ENCODE data around the gene TST. TPM values are rescaled to one million over a fixed set of nuclear protein-coding genes. Genes with fewer than 3 reads are reported as not detected.
A peak's percentile ranks its signal among the peaks of the same experiment; 100 is the strongest.

Gene TST
- total and polyA plus RNA-seq, 10 of the 15 experiments (the other 5 are each of a cell fraction or from before 2014, with no cell fraction given) = 2.4 to 24.6 (median 10.4) TPM

DNA sequence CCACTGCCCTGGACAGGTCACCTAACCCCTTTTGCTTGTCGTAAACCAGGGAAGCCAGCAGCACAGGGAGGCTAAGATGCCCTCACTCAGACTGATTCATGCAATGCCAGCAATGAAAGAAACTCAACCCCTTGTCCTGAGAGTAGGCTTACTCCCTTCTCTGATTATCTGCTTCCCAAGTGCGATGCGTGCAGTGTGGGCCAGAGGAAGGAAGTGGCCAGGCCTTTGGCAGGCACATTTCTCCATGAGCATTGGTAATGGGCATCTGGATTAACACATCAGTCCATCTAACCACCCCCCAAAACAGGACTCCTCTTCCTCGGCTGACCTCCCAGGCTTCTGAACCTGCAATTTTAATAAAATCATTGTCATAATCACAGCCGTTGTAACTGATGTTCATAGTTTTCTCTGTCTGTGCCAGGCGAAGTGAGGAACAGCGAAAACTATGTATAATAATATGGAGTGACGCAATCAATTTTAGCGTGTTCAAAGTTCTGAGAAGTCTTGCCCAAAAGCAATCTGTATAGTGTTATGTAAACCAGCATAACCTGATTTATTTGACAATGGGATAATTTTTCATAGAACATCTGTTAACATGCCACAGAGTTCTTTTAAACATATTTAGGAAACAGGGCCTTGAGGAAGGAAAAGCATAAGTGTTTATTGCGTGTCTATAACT, 33.9 kb downstream of the TST start:
- peaks cover 7% of the 10 kb centered on the region for H3K9me3 ChIP-seq (replicated peaks; ENCODE audit: control insufficient read depth, insufficient read depth, low read length)
- no peaks in the 10 kb centered on the region for H3K79me2 ChIP-seq (ENCODE audit: control insufficient read depth, insufficient read depth, low read length)
- POLR2A ChIA-PET = no interaction called here
- ATAC-seq (no peak), DNase-seq (ENCODE audit: low read depth, low spot score) (no peak), FAIRE-seq (no peak)
- H3K4me2 ChIP-seq (ENCODE audit: control insufficient read depth, insufficient read depth) = no peak overlapping the region
- no peaks in the 10 kb centered on the region for H4K20me1 ChIP-seq (ENCODE audit: control insufficient read depth, insufficient read depth)
- no peaks in the 10 kb centered on the region for H3K36me3 ChIP-seq (ENCODE audit: control insufficient read depth in 2 of 2, insufficient read depth in 2 of 2, low read length in 1 of 2)
- no peaks in the 10 kb centered on the region; a peak in 2 of 4 replicates for H3K27me3 ChIP-seq (replicated peaks in 1 of 2; ENCODE audit: control insufficient read depth in 2 of 2, insufficient read depth in 2 of 2, low read length in 1 of 2)
- H3K4me3 ChIP-seq = no peak overlapping the region
- no TSS peak for BruUV-seq (replicated peaks)
- no peak overlapping the region for H3K9ac ChIP-seq (ENCODE audit: control insufficient read depth, insufficient read depth, low read length)
- no peaks in the 10 kb centered on the region for H3K4me1 ChIP-seq (ENCODE audit: control insufficient read depth, insufficient read depth, low read length)
- SMC1A ChIA-PET (ENCODE audit: uncharacterized antibody, unreplicated experiment) = interaction anchor here (1.4 kb wide), 1 partner anchor 10 kb away, joined by 5 read pairs; no protein-coding TSS in a partner anchor
- intact Hi-C loops (cut with micrococcal nuclease; ENCODE audit: unreplicated experiment) = no loop called here
- no peak overlapping the region for H2AFZ ChIP-seq (ENCODE audit: control insufficient read depth, low read depth, low read length)
- WGBS (ENCODE audit: insufficient coverage, insufficient replicate concordance, low lambda C conversion rate, missing lambda C conversion rate) = 57% methylated on average over 10 of the region's 10 CpGs
- H3K27ac ChIP-seq (ENCODE audit: control insufficient read depth, insufficient read depth) = no peak overlapping the region
- CTCF ChIA-PET = interaction anchor here (10.1 to 18.9 kb wide), 2 partner anchors 129 to 201 kb away, joined by 115 to 310 read pairs; partner anchors contain the start of gene NCF4
- RAD21 ChIA-PET (ENCODE audit: unreplicated experiment) = no interaction called here
- no peak for TF ChIP-seq SPI1 (IDR thresholded peaks at IDR 0.05; ENCODE audit: borderline replicate concordance, insufficient read depth, low read depth, low read length)
- no peak for TF ChIP-seq BCL11A (IDR thresholded peaks at IDR 0.05; ENCODE audit: low read depth, low read length)
- TF ChIP-seq SREBF1 (IDR thresholded peaks at IDR 0.05; ENCODE audit: low read length) = no peak
- no peak for TF ChIP-seq NR2C2 (IDR thresholded peaks at IDR 0.05; ENCODE audit: borderline replicate concordance, control insufficient read depth, insufficient read length, low read depth)
- TF ChIP-seq SMC3 (IDR thresholded peaks at IDR 0.05; ENCODE audit: borderline replicate concordance, low read length) = no peak
- in situ Hi-C loops (cut with MboI) = no loop called here

DNA sequence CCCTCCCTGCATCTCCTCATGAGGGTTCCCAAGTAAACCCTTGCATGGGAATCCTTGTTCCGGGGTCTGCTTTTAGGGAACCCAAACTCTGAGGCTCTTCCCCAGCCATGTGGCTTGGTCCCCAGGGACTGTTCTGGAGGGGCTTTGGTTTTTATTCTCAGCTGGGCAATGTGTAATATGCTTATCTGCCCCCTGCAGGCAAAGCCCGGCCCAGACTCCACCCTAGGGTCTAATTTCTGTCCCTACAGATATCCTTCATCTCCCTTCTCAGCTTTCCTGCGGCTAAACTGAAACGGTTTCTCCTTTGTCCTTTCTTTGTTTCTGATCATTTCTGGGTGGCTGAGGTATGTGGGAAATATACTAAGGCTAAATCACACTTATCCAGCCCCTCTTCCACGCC, 37.1 kb downstream of the TST start:
- Histone ChIP-seq H3K27ac (ENCODE audit: control insufficient read depth, insufficient read depth) (no peak overlapping the region), H3K9me3 (replicated peaks; ENCODE audit: control insufficient read depth, insufficient read depth, low read length) (peaks cover 7% of the 10 kb centered on the region), H3K36me3 (ENCODE audit: control insufficient read depth in 2 of 2, insufficient read depth in 2 of 2, low read length in 1 of 2) (no peaks in the 10 kb centered on the region), H3K79me2 (ENCODE audit: control insufficient read depth, insufficient read depth, low read length) (no peaks in the 10 kb centered on the region), H4K20me1 (ENCODE audit: control insufficient read depth, insufficient read depth) (no peaks in the 10 kb centered on the region), H3K27me3 (replicated peaks in 1 of 2; ENCODE audit: control insufficient read depth in 2 of 2, insufficient read depth in 2 of 2, low read length in 1 of 2) (no peaks in the 10 kb centered on the region; a peak in 1 of 4 replicates), H3K4me3 (no peak overlapping the region), H3K4me1 (ENCODE audit: control insufficient read depth, insufficient read depth, low read length) (no peaks in the 10 kb centered on the region; the same call in 1 of the 2 replicates), H2AFZ (ENCODE audit: control insufficient read depth, low read depth, low read length) (no peak overlapping the region), H3K9ac (ENCODE audit: control insufficient read depth, insufficient read depth, low read length) (no peak overlapping the region), H3K4me2 (ENCODE audit: control insufficient read depth, insufficient read depth) (no peak overlapping the region)
- in situ Hi-C loops (cut with MboI) (loop anchor here (5.0 kb wide), 1 partner anchor 195 kb away; no protein-coding TSS in a partner anchor), intact Hi-C loops (cut with micrococcal nuclease; ENCODE audit: unreplicated experiment) (no loop called here)
- POLR2A ChIA-PET = interaction anchor here (0.6 kb wide), 1 partner anchor 675 kb away, joined by 3 read pairs; no protein-coding TSS in a partner anchor
- SMC1A ChIA-PET (ENCODE audit: uncharacterized antibody, unreplicated experiment) = interaction anchor here (0.6 to 1.2 kb wide), 4 partner anchors 75 to 227 kb away, joined by 3 read pairs; no protein-coding TSS in a partner anchor
- TF ChIP-seq ZNF217 (IDR thresholded peaks at IDR 0.05) = no peak
- TF ChIP-seq, protein P1, sequence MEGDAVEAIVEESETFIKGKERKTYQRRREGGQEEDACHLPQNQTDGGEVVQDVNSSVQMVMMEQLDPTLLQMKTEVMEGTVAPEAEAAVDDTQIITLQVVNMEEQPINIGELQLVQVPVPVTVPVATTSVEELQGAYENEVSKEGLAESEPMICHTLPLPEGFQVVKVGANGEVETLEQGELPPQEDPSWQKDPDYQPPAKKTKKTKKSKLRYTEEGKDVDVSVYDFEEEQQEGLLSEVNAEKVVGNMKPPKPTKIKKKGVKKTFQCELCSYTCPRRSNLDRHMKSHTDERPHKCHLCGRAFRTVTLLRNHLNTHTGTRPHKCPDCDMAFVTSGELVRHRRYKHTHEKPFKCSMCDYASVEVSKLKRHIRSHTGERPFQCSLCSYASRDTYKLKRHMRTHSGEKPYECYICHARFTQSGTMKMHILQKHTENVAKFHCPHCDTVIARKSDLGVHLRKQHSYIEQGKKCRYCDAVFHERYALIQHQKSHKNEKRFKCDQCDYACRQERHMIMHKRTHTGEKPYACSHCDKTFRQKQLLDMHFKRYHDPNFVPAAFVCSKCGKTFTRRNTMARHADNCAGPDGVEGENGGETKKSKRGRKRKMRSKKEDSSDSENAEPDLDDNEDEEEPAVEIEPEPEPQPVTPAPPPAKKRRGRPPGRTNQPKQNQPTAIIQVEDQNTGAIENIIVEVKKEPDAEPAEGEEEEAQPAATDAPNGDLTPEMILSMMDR (IDR thresholded peaks at IDR 0.05 in 2 of 3, conservative IDR thresholded peaks at IDR 0.05 in 1 of 3; ENCODE audit: control insufficient read depth in 2 of 3, extremely low read depth in 1 of 3, insufficient read depth in 1 of 3, low read depth in 3 of 3, low read length in 3 of 3) = peak; percentile 15 to 17 (median 17); a peak in 3 of 6 replicates
- no peak for TF ChIP-seq SIX5 (IDR thresholded peaks at IDR 0.05; ENCODE audit: low read depth, low read length, severe bottlenecking)
- TF ChIP-seq PAX5 (IDR thresholded peaks at IDR 0.05; ENCODE audit: borderline replicate concordance, low read depth, low read length) = no peak
- peak; percentile 33 for TF ChIP-seq MEF2B (IDR thresholded peaks at IDR 0.05; ENCODE audit: partially characterized antibody, poor library complexity, severe bottlenecking)
- TF ChIP-seq, protein P2, sequence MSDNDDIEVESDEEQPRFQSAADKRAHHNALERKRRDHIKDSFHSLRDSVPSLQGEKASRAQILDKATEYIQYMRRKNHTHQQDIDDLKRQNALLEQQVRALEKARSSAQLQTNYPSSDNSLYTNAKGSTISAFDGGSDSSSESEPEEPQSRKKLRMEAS (IDR thresholded peaks at IDR 0.05; ENCODE audit: low read depth, low read length) = no peak
- CTCF ChIA-PET = interaction anchor here (1.0 to 18.9 kb wide), 7 partner anchors 9 to 224 kb away, joined by 3 to 310 read pairs (median 8); partner anchors contain the start of genes IFT27 and NCF4
- ATAC-seq = no peak
- DNase-seq (ENCODE audit: low read depth, low spot score) = no peak
- BruUV-seq (replicated peaks) = no TSS peak
- no peak for FAIRE-seq
- 14% methylated on average over 5 of the region's 5 CpGs for WGBS (ENCODE audit: insufficient coverage, insufficient replicate concordance, low lambda C conversion rate, missing lambda C conversion rate)
- RAD21 ChIA-PET (ENCODE audit: unreplicated experiment) = interaction anchor here (0.9 to 1.3 kb wide), 2 partner anchors 12 to 207 kb away, joined by 4 read pairs; no protein-coding TSS in a partner anchor
